A549 (cell line): ENCODE measurements around the gene LRFN2. TPM values are rescaled to one million over a fixed set of nuclear protein-coding genes. Genes with fewer than 3 reads are reported as not detected.

Experiments used
- ATAC-seq, 2 experiments: fragments of 200-7000 bp in 1 of 2; fragments of >200 bp in 1 of 2; cut with Nextera tagmentation in 1 of 2; cut with Tn5 transposase in 1 of 2; 3 replicates each; pipeline versions ENCODE4 v1.8.0 to v1.9.1; 2018 to 2020; ENCODE audit warnings: mild to moderate bottlenecking in 1 of 2, moderate library complexity in 1 of 2
- CTCF ChIA-PET: fragments of 300-600 bp; sonication (Branson Sonifier 250); formaldehyde crosslinking; extraction: SDS; loops from one replicate; lab custom pipeline; 2021; ENCODE audit warnings: antibody characterized with exemption, inconsistent platforms; lab: Yijun Ruan, JAX
- POLR2A ChIA-PET: fragments of 350-600 bp; formaldehyde crosslinking; extraction: SDS; loops from one replicate; lab custom pipeline; 2021; ENCODE audit warnings: antibody characterized with exemption, inconsistent platforms; lab: Yijun Ruan, JAX
- DNase-seq, 2 experiments: peaks; one replicate each; pipeline versions ENCODE4 v3.0.0 to v3.0.0-alpha.2; 2011 to 2016; ENCODE audit warnings: low read depth in 1 of 2, low spot score in 1 of 2
- FAIRE-seq: peaks from 2 replicates; lab custom pipeline; 2011; peaks lifted over from hg19 to GRCh38; lab: Jason Lieb, UNC
- H3K27ac ChIP-seq, 2 experiments: fragments of >200 bp; sonication (Bioruptor Twin); formaldehyde crosslinking; 3 replicates each; pipeline ENCODE4 v1.5.1; 2016 to 2017
- H3K4me1 ChIP-seq: fragments of >200 bp; sonication (Bioruptor Twin); formaldehyde crosslinking; 3 replicates; pipeline ENCODE4 v1.6.1; 2016
- H3K4me2 ChIP-seq: fragments of >200 bp; sonication (Bioruptor Twin); formaldehyde crosslinking; 3 replicates; pipeline ENCODE4 v1.6.1; 2016
- H3K4me3 ChIP-seq: fragments of >200 bp; sonication (Bioruptor Twin); formaldehyde crosslinking; 3 replicates; pipeline ENCODE4 v1.5.1; 2016
- H3K9me3 ChIP-seq: fragments of >200 bp; sonication (Bioruptor Twin); formaldehyde crosslinking; 3 replicates; pipeline ENCODE4 v1.6.1; 2016
- CEBPB ChIP-seq, 2 experiments: fragments of >200 bp in 1 of 2; sonication (Bioruptor Twin) in 1 of 2; formaldehyde crosslinking in 1 of 2; IDR thresholded peaks; 2 replicates each; pipeline ENCODE4 v1.6.1; 2012 to 2016
- CTCF ChIP-seq: fragments of >200 bp; sonication (Bioruptor Twin); formaldehyde crosslinking; IDR thresholded peaks from 3 replicates; pipeline ENCODE4 v1.5.1; 2016
- EHF ChIP-seq: fragments of 250-450 bp; sonication (Bioruptor Pico); IDR thresholded peaks from 2 replicates; pipeline ENCODE4 v1.5.0; 2020; ENCODE audit warnings: mild to moderate bottlenecking
- ELK1 ChIP-seq: fragments of 150-350 bp; IDR thresholded peaks from 2 replicates; pipeline ENCODE4 v1.6.1; 2014; ENCODE audit warnings: low read depth, mild to moderate bottlenecking, low read length
- FOSB ChIP-seq: fragments of 250-450 bp; sonication (Bioruptor Pico); IDR thresholded peaks from 2 replicates; pipeline ENCODE4 v1.5.0; 2020; ENCODE audit warnings: mild to moderate bottlenecking, moderate library complexity
- GATA3 ChIP-seq: IDR thresholded peaks from 2 replicates; pipeline ENCODE4 v1.6.1; 2012; ENCODE audit warnings: borderline replicate concordance
- HMGXB4 ChIP-seq: fragments of 250-450 bp; sonication (Bioruptor Pico); IDR thresholded peaks from 2 replicates; pipeline ENCODE4 v1.5.0; 2021; ENCODE audit warnings: mild to moderate bottlenecking, moderate library complexity, borderline replicate concordance
- JUN ChIP-seq, 2 experiments: fragments of >200 bp; sonication (Bioruptor Twin); formaldehyde crosslinking; IDR thresholded peaks; 2 replicates in 1 of 2; 3 replicates in 1 of 2; pipeline ENCODE4 v1.6.1; 2016 to 2017
- JUNB ChIP-seq: fragments of >200 bp; sonication (Bioruptor Twin); formaldehyde crosslinking; IDR thresholded peaks from 2 replicates; pipeline ENCODE4 v1.6.1; 2016
- KDM5A ChIP-seq: fragments of 200-600 bp; sonication (generic); IDR thresholded peaks from 2 replicates; pipeline ENCODE4 v1.6.1; 2016; ENCODE audit warnings: antibody characterized with exemption, mild to moderate bottlenecking
- MAX ChIP-seq: IDR thresholded peaks from 2 replicates; pipeline ENCODE4 v1.6.1; 2012
- MAZ ChIP-seq: fragments of 150-350 bp; IDR thresholded peaks from 2 replicates; pipeline ENCODE4 v1.6.1; 2014; ENCODE audit warnings: antibody characterized with exemption, low read depth, low read length, borderline replicate concordance
- MYC ChIP-seq: IDR thresholded peaks from 2 replicates; pipeline ENCODE4 v1.6.1; 2012; ENCODE audit warnings: mild to moderate bottlenecking, inconsistent platforms, low read length, improper control_type of control experiment, borderline replicate concordance
- NPAS2 ChIP-seq: fragments of 250-450 bp; sonication (Bioruptor Pico); IDR thresholded peaks from 2 replicates; pipeline ENCODE4 v1.8.0; 2022; ENCODE audit warnings: mild to moderate bottlenecking, moderate library complexity, borderline replicate concordance
- PBX3 ChIP-seq: IDR thresholded peaks from 2 replicates; pipeline ENCODE4 v1.6.1; 2012
- POLR2AphosphoS2 ChIP-seq: conservative IDR thresholded peaks from 2 replicates; pipeline ENCODE4 v1.6.1; 2012; ENCODE audit warnings: low read length, improper control_type of control experiment, inconsistent platforms
- RARB ChIP-seq: fragments of 250-450 bp; sonication (Bioruptor Pico); IDR thresholded peaks from 2 replicates; pipeline ENCODE4 v1.8.0; 2021; ENCODE audit warnings: mild to moderate bottlenecking, moderate library complexity
- RFX5 ChIP-seq: fragments of 450-650 bp; IDR thresholded peaks from 2 replicates; pipeline ENCODE4 v1.7.1; 2014; ENCODE audit warnings: antibody characterized with exemption, mild to moderate bottlenecking, moderate library complexity
- TP53 ChIP-seq: fragments of 250-450 bp; sonication (Bioruptor Pico); IDR thresholded peaks from 2 replicates; pipeline ENCODE4 v1.5.0; 2021; ENCODE audit warnings: mild to moderate bottlenecking, moderate library complexity
- WGBS: methylation state at CpG from one replicate; pipeline ENCODE4 v1.1.6; 2017; ENCODE audit errors: missing lambda C conversion rate; 5-methylcytosine and 5-hydroxymethylcytosine counted together
- polyA plus RNA-seq, 4 experiments: library from polyadenylated mRNA; depleted of rRNA in 3 of 4; stranded (reverse); fragments of >200 nt; fragmentation: RNase III in 1 of 4; extraction: RNeasy Plus Mini Kit Qiagen cat#74134 plus additional on column Dnase treatment in 1 of 4; gene quantifications; 2 replicates in 3 of 4; 3 replicates in 1 of 4; pipeline ENCODE4 v1.2.3, GENCODE V29; 2011 to 2017

LRFN2 gene
- polyA plus RNA-seq, 2 of the 4 experiments (the other 2 are of a cell fraction) = not detected

GRCh38 chr6:40386200-40386599 is 201.0 kb downstream of the LRFN2 start:
- ChIA-PET POLR2A (no interaction called here), CTCF (no interaction called here)
- ATAC-seq (no peak), DNase-seq (no peak), FAIRE-seq (no peak)
- TF ChIP-seq NPAS2 (CRISPR knock-in tag) (no peak), KDM5A (no peak), JUN (IDR thresholded peaks at IDR 0.05) (no peak), ELK1 (no peak), GATA3 (no peak), CEBPB (IDR thresholded peaks at IDR 0.05) (no peak), JUNB (no peak), TP53 (no peak), MYC (no peak), MAZ (no peak), MAX (no peak), RFX5 (no peak), EHF (CRISPR knock-in tag) (no peak), PBX3 (no peak), HMGXB4 (CRISPR knock-in tag) (no peak)
- Histone ChIP-seq H3K9me3 (no peaks in the 10 kb centered on the region), H3K4me1 (no peaks in the 10 kb centered on the region), H3K27ac (no peak overlapping the region), H3K4me2 (no peak overlapping the region), H3K4me3 (no peak overlapping the region)
- WGBS = 21% methylated on average over 3 of the region's 3 CpGs

- ATAC-seq = no peak
- no peak for FAIRE-seq
- no peak overlapping the region for H3K4me3 ChIP-seq
- no peak for DNase-seq
- no peak overlapping the region for H3K27ac ChIP-seq
- no peak overlapping the region for H3K4me2 ChIP-seq
- no peak for TF ChIP-seq ELK1
- ChIA-PET CTCF (no interaction called here), POLR2A (no interaction called here)
- no peaks in the 10 kb centered on the region for H3K9me3 ChIP-seq
- H3K4me1 ChIP-seq = no peaks in the 10 kb centered on the region
- WGBS = 7% methylated on average over 3 of the region's 3 CpGs
Measured at GRCh38 chr6:40383348-40384115, 203.6 kb downstream of the LRFN2 start.

GRCh38 chr6:40380271-40380670 is 206.9 kb downstream of the LRFN2 start:
- TF ChIP-seq HMGXB4 (CRISPR knock-in tag) = no peak
- no peak for TF ChIP-seq POLR2AphosphoS2
- TF ChIP-seq CTCF = no peak
- no peak for TF ChIP-seq ELK1
- TF ChIP-seq RFX5 = no peak
- no peak for TF ChIP-seq RARB (CRISPR knock-in tag)
- TF ChIP-seq MAX = no peak
- no peak for TF ChIP-seq FOSB (CRISPR knock-in tag)
- POLR2A ChIA-PET = no interaction called here
- Histone ChIP-seq H3K4me2 (no peak overlapping the region), H3K9me3 (no peaks in the 10 kb centered on the region), H3K27ac (no peak overlapping the region), H3K4me1 (no peaks in the 10 kb centered on the region), H3K4me3 (no peak overlapping the region)
- CTCF ChIA-PET = no interaction called here
- DNase-seq (no peak), FAIRE-seq (no peak), ATAC-seq (no peak)
- 20% methylated on average over 4 of the region's 4 CpGs for WGBS
